ENCODE data around the gene MS4A18. TPM values are rescaled to one million over a fixed set of nuclear protein-coding genes. Genes with fewer than 3 reads are reported as not detected.

MS4A18 gene
- total and polyA plus RNA-seq, 2 donors (not counting 3 experiments of a cell fraction or from before 2014, with no cell fraction given), result not detected

- BruUV-seq (replicated peaks), result no TSS peak
- no peak overlapping the region for H3K9ac ChIP-seq (replicated peaks; ENCODE audit: extremely low read depth, insufficient read depth, low read length)
- FAIRE-seq (no peak), DNase-seq (ENCODE audit: low read depth, low spot score) (no peak)
- no peaks in the 10 kb centered on the region for H3K9me3 ChIP-seq (replicated peaks; ENCODE audit: control insufficient read depth, insufficient read depth, low read length)
- H3K27me3 ChIP-seq (ENCODE audit: control insufficient read depth in 2 of 2, insufficient read depth in 2 of 2, low read length in 2 of 2), result peaks cover 0 to 3% of the 10 kb centered on the region in 2 experiments
- no peaks in the 10 kb centered on the region for H3K36me3 ChIP-seq (ENCODE audit: control insufficient read depth in 2 of 2, extremely low read depth in 1 of 2, insufficient read depth in 2 of 2, low read length in 2 of 2)
- no peaks in the 10 kb centered on the region for H3K4me1 ChIP-seq (ENCODE audit: control insufficient read depth, extremely low read depth, insufficient read depth, low read length)
- no peaks in the 10 kb centered on the region for H4K20me1 ChIP-seq (replicated peaks; ENCODE audit: control insufficient read depth, extremely low read depth, insufficient read depth, low read length)
- no peak overlapping the region for H2AFZ ChIP-seq (ENCODE audit: low read depth, low read length)
- H3K9me1 ChIP-seq (replicated peaks; ENCODE audit: control insufficient read depth, extremely low read depth, insufficient read depth, low read length), result no peaks in the 10 kb centered on the region
- no peaks in the 10 kb centered on the region for H3K79me2 ChIP-seq (ENCODE audit: control insufficient read depth, insufficient read depth, low read length)
- POLR2A ChIA-PET, result no interaction called here
- dilution Hi-C loops (cut with MboI; ENCODE audit: extremely low pct_ligation_motif_present, low sequenced_read_pairs) (no loop called here), intact Hi-C loops (cut with micrococcal nuclease) (no loop called here)
- CTCF ChIA-PET, result no interaction called here
- no peak overlapping the region for H3K4me3 ChIP-seq (replicated peaks in 1 of 3; ENCODE audit: insufficient read depth in 1 of 3, low read depth in 1 of 3, low read length in 3 of 3)
- no peak overlapping the region for H3K27ac ChIP-seq (ENCODE audit: insufficient read depth, low read depth, low read length)
- TF ChIP-seq CTCF (IDR thresholded peaks at IDR 0.05; ENCODE audit: extremely low read depth in 1 of 2, insufficient read depth in 1 of 2, low read depth in 1 of 2, low read length in 2 of 2), result peak; percentile 5 to 7
- TF ChIP-seq GATA2 (IDR thresholded peaks at IDR 0.05; ENCODE audit: insufficient read depth, insufficient read length, low read depth, low read length), result no peak
- H3K4me2 ChIP-seq (ENCODE audit: insufficient read depth, low read length), result no peak overlapping the region
Measured at GRCh38 chr11:60710482-60710881, 14.0 kb upstream of the MS4A18 start.

DNA sequence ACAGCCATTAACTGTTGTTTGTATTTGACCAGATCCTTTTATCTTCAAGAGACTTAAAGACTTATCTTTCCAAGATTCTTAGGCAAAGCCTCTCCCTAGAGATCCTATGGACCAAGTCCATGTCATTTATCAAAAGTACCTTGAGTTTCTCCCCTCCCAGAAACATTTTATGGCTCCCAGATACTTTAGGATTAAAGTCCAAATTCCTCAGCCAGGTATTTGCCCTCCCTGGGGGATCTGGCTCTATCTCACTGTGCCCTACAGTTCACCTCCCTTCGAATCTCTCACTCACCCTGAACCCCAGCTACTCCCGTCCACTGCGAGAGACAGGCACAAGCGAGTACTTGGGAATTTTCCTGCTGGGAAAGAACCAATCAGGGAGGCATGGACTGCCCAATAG is 13.2 kb upstream of the MS4A18 start:
- H3K9me3 ChIP-seq (replicated peaks; ENCODE audit: control insufficient read depth, insufficient read depth, low read length), result no peaks in the 10 kb centered on the region
- no peaks in the 10 kb centered on the region for H4K20me1 ChIP-seq (replicated peaks; ENCODE audit: control insufficient read depth, extremely low read depth, insufficient read depth, low read length)
- H3K9me1 ChIP-seq (replicated peaks; ENCODE audit: control insufficient read depth, extremely low read depth, insufficient read depth, low read length), result no peaks in the 10 kb centered on the region
- no peak overlapping the region for H3K4me3 ChIP-seq (replicated peaks in 1 of 3; ENCODE audit: insufficient read depth in 1 of 3, low read depth in 1 of 3, low read length in 3 of 3)
- H3K9ac ChIP-seq (replicated peaks; ENCODE audit: extremely low read depth, insufficient read depth, low read length), result no peak overlapping the region
- POLR2A ChIA-PET, result no interaction called here
- H3K27ac ChIP-seq (ENCODE audit: insufficient read depth, low read depth, low read length), result no peak overlapping the region
- H3K27me3 ChIP-seq (ENCODE audit: control insufficient read depth in 2 of 2, insufficient read depth in 2 of 2, low read length in 2 of 2), result peaks cover 0 to 3% of the 10 kb centered on the region in 2 experiments
- no peak overlapping the region for H2AFZ ChIP-seq (ENCODE audit: low read depth, low read length)
- no peaks in the 10 kb centered on the region for H3K79me2 ChIP-seq (ENCODE audit: control insufficient read depth, insufficient read depth, low read length)
- CTCF ChIA-PET, result no interaction called here
- FAIRE-seq, result no peak
- TF ChIP-seq POLR2AphosphoS5 (IDR thresholded peaks at IDR 0.05; ENCODE audit: insufficient read depth, low read depth, low read length), result no peak
- no peak for TF ChIP-seq FOS (IDR thresholded peaks at IDR 0.05; ENCODE audit: borderline replicate concordance, insufficient read depth, low read length)
- TF ChIP-seq MAX (IDR thresholded peaks at IDR 0.05; ENCODE audit: insufficient read depth, insufficient read length), result no peak
- TF ChIP-seq POLR2A (IDR thresholded peaks at IDR 0.05; ENCODE audit: low read depth, low read length), result no peak
- no peak for TF ChIP-seq MYC (IDR thresholded peaks at IDR 0.05; ENCODE audit: low read depth, low read length)
- no peak for TF ChIP-seq EZH2 (IDR thresholded peaks at IDR 0.05; ENCODE audit: borderline replicate concordance, low read depth, low read length, severe bottlenecking)
- no peak for TF ChIP-seq CTCF (IDR thresholded peaks at IDR 0.05; ENCODE audit: extremely low read depth in 1 of 2, insufficient read depth in 1 of 2, low read depth in 1 of 2, low read length in 2 of 2)
- no peak for TF ChIP-seq GATA2 (IDR thresholded peaks at IDR 0.05; ENCODE audit: insufficient read depth, insufficient read length, low read depth, low read length)
- no peak for TF ChIP-seq JUN (IDR thresholded peaks at IDR 0.05; ENCODE audit: borderline replicate concordance, insufficient read depth, insufficient read length, low read depth)
- dilution Hi-C loops (cut with MboI; ENCODE audit: extremely low pct_ligation_motif_present, low sequenced_read_pairs), result no loop called here
- no peaks in the 10 kb centered on the region for H3K4me1 ChIP-seq (ENCODE audit: control insufficient read depth, extremely low read depth, insufficient read depth, low read length)
- no peaks in the 10 kb centered on the region for H3K36me3 ChIP-seq (ENCODE audit: control insufficient read depth in 2 of 2, extremely low read depth in 1 of 2, insufficient read depth in 2 of 2, low read length in 2 of 2)
- H3K4me2 ChIP-seq (ENCODE audit: insufficient read depth, low read length), result no peak overlapping the region
- no peak for DNase-seq (ENCODE audit: low read depth, low spot score)
- intact Hi-C loops (cut with micrococcal nuclease), result no loop called here
- no TSS peak for BruUV-seq (replicated peaks)

All from endothelial cell of umbilical vein (primary cell).